Dermis blood vessel endothelial cell (primary cell): Measurements from ENCODE around the gene CCDC85C. TPM values are rescaled to one million over a fixed set of nuclear protein-coding genes. Genes with fewer than 3 reads are reported as not detected.
A peak's percentile ranks its signal among the peaks of the same experiment; 100 is the strongest.

Source experiments
- DNase-seq: peaks from one replicate; pipeline ENCODE4 v3.0.0; 2010
- total RNA-seq: library from RNA; depleted of rRNA; stranded (reverse); fragments of >200 nt; gene quantifications from 2 replicates; pipeline ENCODE4 v1.2.3, GENCODE V29; 2014

The CCDC85C gene
- total RNA-seq, 1 donor from 2014 or later, result 14.5 TPM

DNA sequence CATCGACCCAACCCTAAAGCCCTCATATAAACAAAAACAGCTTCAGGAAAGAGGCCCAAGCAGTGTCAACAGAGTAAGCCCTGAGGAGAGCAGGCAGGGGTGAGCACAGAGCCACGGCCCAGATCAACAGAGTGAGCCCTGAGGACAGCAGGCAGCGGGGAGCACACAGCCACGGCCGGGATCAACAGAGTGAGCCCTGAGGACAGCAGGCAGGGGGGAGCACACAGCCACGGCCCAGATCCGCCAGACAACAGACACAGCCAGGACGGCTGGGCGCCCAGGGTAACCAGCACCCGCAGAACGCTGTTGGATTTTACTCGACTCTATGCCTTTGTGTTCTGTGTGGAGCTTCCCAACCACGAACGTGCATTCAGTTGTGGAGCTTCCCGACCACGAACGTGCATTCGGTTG is 15.0 kb downstream of the CCDC85C start:
- DNase-seq, result no peak

GRCh38 chr14:99587460-99588278 is 16.3 kb downstream of the CCDC85C start:
- DNase-seq, result no peak

- no peak for DNase-seq
Observed at GRCh38 chr14:99586761-99587459, 17.1 kb downstream of the CCDC85C start.

GRCh38 chr14:99586054-99586760 is 17.8 kb downstream of the CCDC85C start:
- DNase-seq, result no peak

DNA sequence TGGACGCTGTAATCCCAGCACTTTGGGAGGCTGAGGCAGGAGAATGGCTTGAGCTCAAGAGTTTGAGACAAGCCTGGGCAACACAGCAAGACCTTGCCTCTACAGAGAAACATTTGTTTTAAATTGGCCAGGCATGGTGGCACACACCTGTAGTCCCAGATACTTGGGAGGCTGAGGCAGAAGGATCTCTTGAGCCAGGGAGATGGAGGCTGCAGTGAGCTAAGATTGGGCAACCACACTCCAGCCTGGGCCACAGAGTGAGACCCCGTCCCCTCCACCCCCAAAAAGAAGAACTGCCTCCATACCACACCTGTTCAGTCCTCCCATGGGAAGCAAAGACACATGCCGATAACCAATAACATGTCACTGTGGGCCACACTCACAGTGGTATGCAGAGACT is 19.2 kb downstream of the CCDC85C start:
- DNase-seq, result no peak

- DNase-seq, result no peak
Observed at GRCh38 chr14:99581938-99582337, 22.1 kb downstream of the CCDC85C start.

DNA sequence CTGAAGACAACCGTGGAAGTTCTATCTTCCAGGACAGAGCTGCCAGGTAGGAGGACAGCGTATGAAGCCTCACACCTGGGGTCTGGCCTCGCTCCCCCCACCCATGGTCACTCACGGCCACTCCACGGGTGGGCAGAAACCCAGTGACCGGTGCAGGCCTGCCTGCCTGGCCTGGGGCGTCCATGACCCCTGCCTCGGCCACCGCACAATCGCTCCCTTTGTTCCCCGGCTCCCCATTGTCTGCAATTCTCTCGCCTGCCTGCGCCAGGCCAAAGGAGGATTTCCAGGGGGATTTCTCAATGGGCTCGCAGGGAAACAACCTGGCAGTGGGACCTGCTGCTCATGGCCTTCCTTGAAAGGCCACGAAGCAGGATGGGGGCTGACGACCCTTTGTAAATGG is 22.6 kb downstream of the CCDC85C start:
- no peak for DNase-seq

DNA sequence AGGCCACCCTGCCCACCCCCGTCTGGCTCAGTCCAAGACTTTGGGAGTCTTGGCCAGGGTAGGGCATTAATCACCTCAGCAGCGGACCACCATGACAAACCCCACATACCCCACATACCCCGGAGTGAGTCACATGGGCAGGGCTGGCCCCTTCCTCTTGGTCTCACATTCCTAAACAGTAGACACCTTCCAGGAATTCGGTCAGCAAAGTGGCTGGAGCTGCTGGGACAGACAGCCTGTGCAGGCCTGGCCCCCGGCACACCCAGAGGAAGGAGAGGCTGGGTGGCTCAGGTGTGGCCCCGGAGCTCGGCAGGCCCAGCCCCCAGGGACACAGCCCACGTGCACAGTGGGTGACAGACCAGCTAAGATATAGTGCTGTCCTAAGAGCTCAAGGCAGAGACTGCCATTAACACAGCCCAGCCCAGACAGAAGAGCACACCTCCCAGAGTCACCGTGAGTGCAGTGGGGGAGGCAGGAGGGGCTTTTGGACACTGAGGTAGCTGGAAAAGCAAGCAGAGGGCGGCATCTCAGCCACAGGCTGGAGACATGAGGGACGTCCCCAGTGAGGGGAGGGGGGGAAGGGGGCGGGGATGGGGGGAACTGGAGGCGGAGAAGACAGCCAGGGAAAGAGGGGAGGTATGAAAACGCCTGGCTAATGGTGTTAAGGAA is 24.0 kb downstream of the CCDC85C start:
- DNase-seq, result peak; percentile 54

DNA sequence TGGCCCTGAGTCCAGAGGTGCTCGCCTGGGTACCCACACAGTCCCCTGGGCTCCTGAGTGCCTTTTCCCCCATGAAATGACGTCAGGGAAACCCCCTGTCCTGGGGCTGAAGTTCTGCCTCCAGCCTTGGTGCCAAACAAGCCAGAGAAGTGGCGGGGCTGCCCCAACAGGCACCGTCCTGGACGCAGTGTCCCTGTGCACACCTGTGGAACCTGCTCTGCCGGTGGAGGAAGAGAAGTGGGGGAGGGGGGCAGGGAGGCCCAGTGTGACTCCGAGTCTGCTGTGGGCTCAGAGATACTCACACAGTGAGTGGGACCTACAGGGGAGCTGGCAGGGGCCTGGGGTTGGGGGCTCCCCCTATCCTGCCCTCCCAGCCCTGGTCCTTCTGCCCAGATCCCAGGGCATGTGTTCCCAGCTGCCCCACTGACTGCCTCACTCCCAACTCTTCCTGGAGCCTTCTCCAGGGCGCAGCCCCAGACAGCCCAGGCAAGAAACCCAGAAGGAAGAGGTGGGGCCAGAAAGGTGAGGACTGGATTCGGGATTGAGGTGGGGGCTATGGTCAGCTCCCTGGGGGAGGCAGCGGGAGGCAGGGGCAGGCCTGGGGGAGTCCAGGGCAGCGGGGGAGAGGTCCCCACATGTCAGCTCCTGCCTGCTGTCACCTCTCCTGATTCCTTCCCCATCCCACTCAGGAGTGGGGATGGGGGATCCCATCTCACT is 24.7 kb downstream of the CCDC85C start:
- no peak for DNase-seq

DNA sequence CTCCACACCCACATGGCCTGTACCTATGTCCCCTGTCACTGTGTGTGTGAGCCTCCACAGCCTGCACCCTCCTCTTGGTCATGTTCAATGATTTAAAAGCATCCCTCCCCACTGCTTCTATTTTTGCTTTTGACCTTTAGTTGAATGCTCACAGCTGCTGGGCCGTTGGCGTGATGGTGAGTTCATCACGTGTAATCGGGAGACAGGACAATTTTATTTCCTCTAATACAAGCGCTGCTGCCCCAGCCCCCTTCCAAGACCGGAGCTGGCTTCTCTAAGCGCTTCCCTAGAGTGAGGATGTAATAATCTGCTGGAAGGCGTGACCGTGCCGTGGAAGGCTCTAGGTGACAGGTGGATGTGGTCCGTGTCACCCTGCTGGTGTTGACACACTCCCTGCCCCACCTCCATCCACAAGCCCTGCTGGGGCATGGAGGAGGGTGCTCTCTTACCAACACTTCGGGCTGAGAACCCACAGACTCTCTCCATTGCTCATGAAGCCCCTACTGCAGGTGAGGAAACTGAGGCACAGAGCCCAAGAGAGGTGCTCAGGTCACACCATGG is 25.4 kb downstream of the CCDC85C start:
- no peak for DNase-seq

GRCh38 chr14:99576761-99577705 is 27.0 kb downstream of the CCDC85C start:
- DNase-seq, result no peak

GRCh38 chr14:99576304-99576703 is 27.7 kb downstream of the CCDC85C start:
- no peak for DNase-seq

GRCh38 chr14:99575043-99576023 is 28.7 kb downstream of the CCDC85C start:
- DNase-seq, result no peak

DNA sequence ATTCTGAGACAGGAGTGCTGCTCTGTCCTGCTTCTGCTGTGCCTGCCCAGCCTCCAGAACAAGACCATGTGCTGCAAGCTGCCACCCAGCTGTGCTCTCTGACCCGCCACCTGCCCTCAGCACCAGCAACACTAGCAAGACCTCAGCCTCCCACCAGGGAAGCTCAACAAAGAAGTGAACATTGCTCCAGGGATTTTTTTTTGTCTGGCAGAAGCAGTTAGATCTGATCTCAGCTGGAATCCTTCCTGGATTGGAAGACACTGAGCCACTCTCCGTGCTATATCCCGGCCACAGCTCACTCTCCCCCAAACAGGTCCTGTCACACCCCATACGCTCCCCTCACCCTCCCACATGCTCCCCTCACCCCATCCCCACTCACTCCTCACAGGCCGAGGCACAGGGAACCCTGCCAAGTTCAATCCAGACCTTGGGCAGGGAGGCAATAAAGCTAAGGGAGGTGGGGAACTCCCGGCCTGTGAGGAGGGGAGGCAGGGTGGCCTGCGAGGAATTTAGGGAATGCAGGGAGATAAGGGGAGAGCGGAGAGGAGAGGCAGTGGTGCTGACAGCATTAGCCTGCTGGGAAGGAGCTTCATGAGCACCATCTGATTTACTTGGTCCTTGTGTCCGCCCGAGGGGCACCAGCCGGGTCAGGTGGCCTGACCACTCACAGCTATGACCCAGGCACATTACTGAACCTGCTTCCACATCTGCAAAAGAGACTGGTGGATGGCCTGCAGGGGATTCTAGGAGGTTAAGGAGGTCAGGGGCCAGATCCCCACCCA is 29.7 kb downstream of the CCDC85C start:
- no peak for DNase-seq

- DNase-seq, result no peak
Observed at GRCh38 chr14:99573436-99574098, 30.4 kb downstream of the CCDC85C start.

- DNase-seq, result no peak
Observed at GRCh38 chr14:99573000-99573330, 31.0 kb downstream of the CCDC85C start.

- DNase-seq, result no peak
Observed at GRCh38 chr14:99572173-99572999, 31.6 kb downstream of the CCDC85C start.
